Lower leg skin (tissue), 3 donors: Measurements from ENCODE around the gene HNRNPH2.

ENCODE experiments used
- CTCF ChIP-seq, 3 donors: fragments of 450-650 bp; IDR thresholded peaks; one replicate each; pipeline ENCODE4 v1.5.1; 2016; ENCODE audit warnings: antibody characterized with exemption in 3 of 3, mild to moderate bottlenecking in 3 of 3, moderate library complexity in 2 of 3
- POLR2A ChIP-seq, 2 donors: fragments of 450-650 bp; IDR thresholded peaks; one replicate each; pipeline ENCODE4 v1.6.1; 2016 to 2017; ENCODE audit warnings: antibody characterized with exemption in 2 of 2, mild to moderate bottlenecking in 1 of 2, moderate library complexity in 1 of 2

GRCh38 chrX:101410461-101410860 is 2.4 kb downstream of the HNRNPH2 start:
- no peak for TF ChIP-seq CTCF (IDR thresholded peaks at IDR 0.05)
- no peak for TF ChIP-seq POLR2A (IDR thresholded peaks at IDR 0.05)
